Measurements from ENCODE around the gene SRGAP1.

SRGAP1 gene

DNA sequence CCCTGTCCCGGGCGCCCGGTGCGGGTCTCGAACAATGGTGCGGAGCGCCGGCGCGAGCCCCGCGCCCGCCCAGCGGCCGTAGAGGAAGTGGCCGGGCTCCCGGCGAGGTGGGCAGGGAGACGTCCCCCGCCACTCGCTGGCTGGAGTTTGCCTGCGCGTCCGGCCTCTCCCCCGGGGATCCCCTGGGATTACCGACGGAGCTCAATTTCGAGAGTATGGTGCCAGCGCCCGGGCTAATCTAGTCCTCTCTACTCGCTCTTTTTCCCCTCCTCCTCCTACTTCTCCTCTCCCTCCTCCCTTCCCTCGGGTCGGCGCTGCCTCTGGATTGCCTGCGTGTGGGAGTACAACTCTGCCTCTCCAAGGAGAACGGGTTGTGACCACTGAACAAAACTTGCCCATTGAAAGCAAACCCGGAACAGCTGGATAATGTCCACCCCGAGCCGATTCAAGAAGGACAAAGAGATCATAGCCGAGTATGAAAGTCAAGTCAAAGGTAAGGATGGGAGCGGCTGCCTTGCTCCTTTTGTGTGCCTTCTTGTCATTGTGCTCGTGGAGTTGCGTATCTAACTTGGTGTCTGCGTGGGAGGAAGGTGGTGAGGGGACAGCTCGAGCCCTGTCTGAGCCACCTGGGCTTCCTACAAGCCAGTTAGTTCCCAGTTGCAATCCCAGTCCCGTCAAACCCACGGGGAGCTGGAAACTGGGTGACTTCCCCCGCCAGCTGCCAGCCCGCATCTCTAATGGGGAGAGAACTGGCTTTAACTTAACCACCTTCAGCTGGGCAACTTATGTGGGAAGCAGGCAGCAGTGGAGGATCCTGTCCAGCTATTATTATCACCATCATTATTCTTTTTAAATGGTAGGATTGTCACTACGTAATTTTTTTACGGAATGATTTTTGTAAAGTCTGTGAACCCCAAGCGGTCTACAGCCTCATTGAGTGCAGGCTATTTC, at the start of gene SRGAP1:
Gene SRGAP1 (plus strand): TSS at position 310 of the 951 bp plus-strand sequence. CDS start 117 bp downstream, at position 427.
- peak; percentile 71 for DNase-seq

DNA sequence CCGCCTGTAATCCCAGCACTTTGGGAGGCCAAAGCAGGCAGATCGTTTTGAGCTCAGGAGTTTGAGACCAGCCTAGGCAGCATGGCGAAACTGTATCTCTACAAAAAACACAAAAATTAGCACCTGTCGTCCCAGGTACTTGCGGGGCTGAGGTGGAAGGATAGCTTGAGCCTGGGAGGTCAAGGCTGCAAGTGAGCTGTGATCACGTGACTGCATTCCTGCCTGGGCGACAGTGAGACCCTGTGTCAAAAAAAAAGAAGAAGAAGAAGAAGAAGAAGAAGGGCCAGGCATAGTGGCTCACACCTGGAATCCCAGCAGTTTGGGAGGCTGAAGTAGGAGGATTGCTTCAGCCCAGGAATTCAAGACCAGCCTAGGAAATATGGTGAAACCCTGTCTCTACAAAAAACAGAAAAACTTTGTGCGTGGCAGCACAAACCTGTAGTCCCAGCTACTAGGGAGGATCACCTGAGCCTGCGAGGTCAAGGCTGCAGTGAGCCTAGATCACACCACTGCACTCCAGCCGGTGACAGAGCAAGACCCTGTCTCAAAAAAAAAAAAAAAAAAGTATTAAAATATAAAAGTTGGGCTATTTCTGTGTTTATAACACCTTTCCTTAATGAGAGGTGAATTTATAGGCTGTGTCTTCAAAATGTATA, 49.3 kb upstream of the SRGAP1 start:
- DNase-seq = no peak

- no peak for DNase-seq
These were observed 48.6 kb upstream of the SRGAP1 start for GRCh38 chr12:63795944-63796343.

GRCh38 chr12:63802012-63802608, 42.4 kb upstream of the SRGAP1 start:
- DNase-seq = peak; percentile 36

DNA sequence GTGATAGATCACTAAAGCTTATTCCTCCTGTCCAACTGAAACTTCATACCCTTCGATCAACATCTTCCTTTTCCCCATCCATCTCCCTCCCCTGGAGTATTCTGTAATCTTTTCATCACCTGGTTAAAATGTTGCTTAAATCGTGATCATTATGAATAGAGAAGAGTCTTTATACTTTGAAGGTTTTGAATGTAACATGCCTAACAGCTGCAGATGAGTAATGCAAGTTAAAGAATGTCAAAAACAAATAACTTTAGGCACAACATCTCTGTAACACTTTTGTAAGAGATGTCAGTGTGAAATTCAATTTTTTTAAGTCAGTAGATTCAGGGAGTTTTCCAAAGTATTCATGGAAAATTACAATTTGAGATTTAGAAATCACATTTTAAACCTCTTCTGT, 39.8 kb upstream of the SRGAP1 start:
- DNase-seq = peak; percentile 8

- no peak for DNase-seq
These were observed 38.5 kb upstream of the SRGAP1 start for GRCh38 chr12:63805704-63806672.

DNA sequence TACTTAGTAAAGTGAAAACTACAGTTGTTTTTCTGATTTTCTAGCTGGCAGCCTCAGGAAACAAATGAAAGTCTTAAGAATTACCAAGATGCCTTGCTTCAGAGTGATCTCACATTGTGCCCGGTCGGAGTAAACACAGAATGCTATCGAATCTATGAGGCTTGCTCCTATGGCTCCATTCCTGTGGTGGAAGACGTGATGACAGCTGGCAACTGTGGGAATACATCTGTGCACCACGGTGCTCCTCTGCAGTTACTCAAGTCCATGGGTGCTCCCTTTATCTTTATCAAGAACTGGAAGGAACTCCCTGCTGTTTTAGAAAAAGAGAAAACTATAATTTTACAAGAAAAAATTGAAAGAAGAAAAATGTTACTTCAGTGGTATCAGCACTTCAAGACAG, 35.9 kb upstream of the SRGAP1 start:
- no peak for DNase-seq

DNA sequence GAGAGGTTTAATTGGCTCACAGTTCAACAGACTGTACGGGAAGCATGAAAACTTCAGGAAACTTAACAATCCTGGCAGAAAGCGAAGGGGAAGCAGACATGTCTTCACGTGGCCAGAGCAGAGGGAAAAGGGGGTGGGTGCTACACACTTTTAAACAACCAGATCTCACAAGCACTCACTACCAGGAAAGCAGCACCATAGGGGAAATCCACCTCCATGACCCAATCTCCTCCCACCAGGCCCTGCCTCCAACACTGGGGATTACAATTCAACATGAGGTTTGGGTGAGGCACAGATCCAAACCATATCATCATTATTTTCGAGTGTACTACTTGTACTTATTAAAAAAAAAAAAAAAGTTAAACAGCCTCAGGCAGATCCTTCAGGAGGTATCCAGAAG, 34.9 kb upstream of the SRGAP1 start:
- DNase-seq = no peak

- DNase-seq = no peak
These were observed 33.2 kb upstream of the SRGAP1 start for GRCh38 chr12:63811334-63811733.

GRCh38 chr12:63811755-63812154, 32.7 kb upstream of the SRGAP1 start:
- no peak for DNase-seq

DNA sequence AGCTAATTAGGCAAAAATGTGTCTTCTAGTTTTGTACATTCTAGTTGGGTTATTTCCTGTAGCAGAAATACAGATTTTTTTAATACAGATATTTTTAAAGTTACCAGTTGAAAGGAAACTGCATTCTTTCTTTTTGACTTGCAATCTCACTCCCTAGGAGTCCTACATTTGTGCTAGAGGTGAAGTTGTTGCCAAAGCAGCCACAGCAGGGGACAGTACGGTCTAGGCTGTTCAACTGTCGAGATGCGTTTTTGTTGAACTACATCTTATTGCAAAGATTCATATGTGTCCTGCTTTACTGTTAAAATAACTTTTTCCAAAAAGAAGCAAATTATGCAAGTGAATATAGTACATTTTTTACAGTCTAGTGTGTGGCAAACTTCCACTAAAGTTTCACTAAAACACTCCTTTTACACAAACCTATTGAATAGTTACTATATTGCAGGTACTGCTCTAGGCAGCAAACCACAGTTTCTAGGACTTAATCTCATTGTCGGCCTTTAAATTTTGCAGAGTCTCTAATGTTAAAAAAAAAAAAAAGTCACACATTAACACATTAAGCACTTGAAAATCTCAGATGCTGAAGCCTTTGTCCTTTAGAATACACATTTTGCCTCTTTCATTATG, 30.2 kb upstream of the SRGAP1 start:
- no peak for DNase-seq

DNA sequence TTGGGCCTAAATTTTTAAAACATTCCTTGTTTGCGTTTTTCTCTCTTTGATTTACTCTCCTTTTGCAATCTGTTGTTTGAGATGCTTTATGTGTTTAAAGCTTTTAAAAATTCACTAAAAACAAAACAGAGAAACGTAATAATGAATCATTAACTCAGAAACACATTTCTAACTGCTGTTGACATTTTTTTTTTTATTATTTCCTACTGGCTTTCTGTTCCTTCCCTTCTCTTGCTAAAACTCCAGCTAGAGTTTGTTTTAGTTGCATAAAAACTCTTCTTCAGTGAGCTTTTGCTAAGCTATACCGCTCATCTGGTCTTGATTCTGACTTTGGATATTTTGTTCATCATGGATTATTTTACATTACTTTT, 29.0 kb upstream of the SRGAP1 start:
- DNase-seq = no peak

DNA sequence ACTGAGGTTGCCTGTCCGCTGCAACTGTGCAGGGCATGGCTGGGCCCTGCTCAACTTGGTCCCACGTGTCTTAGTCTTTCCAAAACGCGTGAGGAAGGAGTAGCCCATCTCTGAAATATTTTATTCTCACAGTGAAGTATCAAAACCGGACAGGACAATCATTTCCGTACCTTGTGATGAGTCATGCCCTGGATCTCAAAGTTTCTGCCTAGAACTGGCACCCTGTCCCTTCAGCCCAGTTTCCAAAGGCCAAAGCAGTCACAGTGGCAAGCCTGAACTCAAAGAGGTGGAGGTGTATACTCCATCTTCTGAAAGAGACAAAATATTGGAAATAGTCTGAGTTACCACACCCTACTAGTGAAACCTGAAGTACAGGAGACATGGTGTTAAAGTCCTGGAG, 28.5 kb upstream of the SRGAP1 start:
- no peak for DNase-seq

GRCh38 chr12:63820427-63820826, 24.1 kb upstream of the SRGAP1 start:
- DNase-seq = no peak

- DNase-seq = peak; percentile 65
These were observed 22.7 kb upstream of the SRGAP1 start for GRCh38 chr12:63821781-63822251.

DNA sequence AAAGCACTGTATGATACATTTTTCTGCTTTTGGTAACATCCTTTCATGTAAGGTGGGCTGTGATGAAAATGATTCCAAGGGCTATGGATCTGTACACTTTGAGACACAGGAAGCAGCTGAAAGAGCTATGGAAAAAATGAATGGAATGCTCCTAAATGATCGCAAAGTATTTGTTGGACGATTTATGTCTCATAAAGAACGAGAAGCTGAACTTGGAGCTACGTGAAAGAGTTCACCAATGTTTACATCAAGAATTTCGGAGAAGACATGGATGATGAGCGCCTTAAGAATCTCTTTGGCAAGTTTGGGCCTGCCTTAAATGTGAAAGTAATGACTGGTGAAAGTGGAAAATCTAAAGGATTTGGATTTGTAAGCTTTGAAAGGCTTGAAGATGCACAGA, 22.1 kb upstream of the SRGAP1 start:
- DNase-seq = peak; percentile 88

- DNase-seq = no peak
These were observed 21.5 kb upstream of the SRGAP1 start for GRCh38 chr12:63823040-63823439.

- DNase-seq = peak; percentile 68
These were observed 18.4 kb upstream of the SRGAP1 start for GRCh38 chr12:63826006-63826585.

DNA sequence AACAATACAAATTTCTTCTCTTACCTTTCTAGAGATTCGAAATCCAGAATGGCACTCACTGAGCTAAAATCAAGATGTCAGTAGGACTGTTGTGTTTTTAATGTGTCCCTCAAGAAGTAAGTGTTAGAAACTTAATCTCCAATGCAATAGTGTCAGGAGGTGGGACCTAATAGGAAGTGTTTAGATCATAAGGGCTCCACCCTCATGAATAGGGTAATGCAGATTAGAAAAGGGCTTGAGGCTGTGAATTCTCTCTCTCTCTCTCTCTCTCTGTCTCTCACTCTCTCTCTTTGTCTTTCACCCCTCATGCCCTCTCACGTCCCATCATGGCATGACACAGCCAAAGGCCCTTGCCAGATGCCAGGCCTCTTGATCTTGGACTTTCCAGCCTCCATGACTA, 15.6 kb upstream of the SRGAP1 start:
- no peak for DNase-seq

GRCh38 chr12:63836046-63836445, 8.5 kb upstream of the SRGAP1 start:
- DNase-seq = no peak

GRCh38 chr12:63836936-63837335, 7.6 kb upstream of the SRGAP1 start:
- DNase-seq = no peak

DNA sequence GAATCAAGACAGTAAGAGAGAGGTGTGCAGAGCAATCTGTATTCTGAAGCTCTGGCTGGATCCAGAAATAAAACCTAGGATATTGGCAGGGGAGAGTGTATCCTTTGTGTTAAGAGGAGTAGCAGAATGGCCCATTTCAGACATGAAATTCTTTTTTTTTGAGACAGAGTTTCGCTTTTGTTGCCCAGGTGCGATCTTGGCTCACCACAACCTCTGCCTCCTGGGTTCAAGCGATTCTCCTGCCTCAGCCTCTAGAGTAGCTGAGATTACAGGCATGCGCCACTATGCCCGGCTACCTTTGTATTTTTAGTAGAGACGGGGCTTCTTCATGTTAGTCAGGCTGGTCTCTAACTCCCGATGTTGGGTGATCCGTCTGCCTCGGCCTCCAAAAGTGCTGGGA, 6.1 kb upstream of the SRGAP1 start:
- no peak for DNase-seq

Measured in EL (cell line).